GM10847 (cell line): ENCODE data around the gene CHST1.

ENCODE experiments used
- POLR2A ChIP-seq: IDR thresholded peaks from 2 replicates; pipeline ENCODE4 v1.6.1; 2011; ENCODE audit not compliant: insufficient read length; ENCODE audit errors: extremely low read depth

The CHST1 gene

DNA sequence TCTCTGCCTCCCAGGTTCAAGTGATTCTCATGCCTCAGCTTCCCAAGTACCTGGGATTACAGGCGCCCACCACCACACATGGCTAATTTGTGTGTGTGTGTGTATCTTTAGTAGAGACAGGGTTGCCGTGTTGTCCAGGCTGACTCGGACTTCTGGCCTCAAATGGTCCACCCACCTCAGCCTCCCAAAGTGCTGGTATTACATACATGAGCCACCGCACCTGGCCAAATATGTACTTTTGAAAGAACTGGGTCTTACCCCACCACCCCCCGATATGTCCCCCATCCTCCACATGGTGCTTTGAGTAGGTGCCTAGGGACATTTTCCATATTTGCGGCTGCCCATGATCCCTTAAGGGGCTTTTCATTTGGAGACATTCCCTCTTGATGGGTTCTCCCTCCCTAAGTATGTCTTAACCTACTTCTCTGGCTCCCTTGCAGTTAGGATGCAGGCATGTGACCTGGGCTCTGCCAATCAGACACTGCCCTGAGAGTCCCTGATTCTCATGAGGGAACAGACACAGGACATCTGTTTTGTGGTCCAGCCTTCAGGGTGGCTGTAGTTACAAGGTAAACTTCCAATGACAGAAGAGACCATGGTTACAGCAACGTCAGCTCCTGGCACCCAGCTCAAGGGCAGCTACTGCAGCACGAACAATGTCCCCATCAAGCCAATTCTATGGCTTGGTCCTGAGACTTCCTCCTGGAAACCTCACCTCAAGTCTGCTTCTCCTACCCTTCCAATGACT is 48.4 kb downstream of the CHST1 start:
- TF ChIP-seq POLR2A: no peak

DNA sequence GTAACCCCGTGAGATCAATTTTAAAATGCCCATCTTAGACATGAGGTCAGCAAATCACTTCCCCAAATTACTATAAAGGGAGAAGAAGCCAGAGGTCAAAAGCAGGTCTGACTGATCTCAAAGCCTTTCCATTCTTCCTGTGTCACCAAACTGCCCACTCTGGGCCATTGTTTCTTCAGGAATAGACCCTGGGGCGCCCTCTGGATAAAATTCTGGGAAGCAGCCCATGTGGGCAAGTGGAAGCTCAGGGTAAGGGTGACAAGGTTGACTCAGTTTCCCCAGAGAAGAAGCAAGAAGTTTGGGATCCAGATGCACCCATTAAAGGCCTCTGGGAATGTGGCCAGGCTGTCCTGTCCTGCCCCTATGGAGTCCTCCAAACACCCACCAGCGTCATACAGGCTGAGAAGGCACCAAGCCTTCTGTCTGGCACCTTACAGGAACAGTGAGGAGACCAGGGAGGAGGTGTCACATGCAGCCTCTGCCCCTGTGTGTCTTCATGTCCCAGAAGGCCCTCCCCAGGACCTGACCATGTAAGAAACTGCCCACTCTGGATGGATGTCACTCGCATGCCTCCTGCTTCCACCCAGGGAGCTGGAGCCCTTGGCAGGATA is 50.1 kb downstream of the CHST1 start:
- TF ChIP-seq POLR2A: no peak

DNA sequence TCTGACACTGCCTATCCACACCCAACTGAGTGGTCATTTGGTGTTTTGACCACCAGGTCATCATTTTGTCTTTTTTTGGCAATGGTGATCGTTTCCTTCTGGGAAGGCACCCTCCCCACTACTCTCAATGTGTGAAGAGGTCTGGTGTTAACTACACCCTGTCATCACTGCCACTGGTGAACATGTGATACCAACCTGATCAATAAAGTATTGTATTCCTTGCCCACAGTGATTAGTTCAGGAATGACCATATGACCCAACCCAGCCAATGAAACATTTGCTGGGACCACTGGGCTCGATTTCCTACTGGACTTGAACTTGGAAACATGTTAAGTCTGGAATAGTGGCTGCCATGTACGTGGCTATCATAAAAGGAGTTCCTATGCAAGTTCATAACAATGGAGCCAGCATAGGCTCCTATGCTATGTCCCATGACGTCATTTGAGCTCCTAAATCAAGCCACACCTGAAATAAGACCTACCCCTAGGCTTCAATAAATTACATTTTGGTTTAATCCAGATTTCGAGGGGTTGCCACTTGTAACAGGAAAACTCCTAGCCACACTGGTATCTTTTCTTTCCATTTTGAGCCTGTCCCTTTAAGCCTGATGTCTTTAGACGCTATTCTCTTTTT is 51.1 kb downstream of the CHST1 start:
- no peak for TF ChIP-seq POLR2A

- TF ChIP-seq POLR2A: no peak
These were observed 54.8 kb downstream of the CHST1 start for GRCh38 chr11:45610627-45611026.

DNA sequence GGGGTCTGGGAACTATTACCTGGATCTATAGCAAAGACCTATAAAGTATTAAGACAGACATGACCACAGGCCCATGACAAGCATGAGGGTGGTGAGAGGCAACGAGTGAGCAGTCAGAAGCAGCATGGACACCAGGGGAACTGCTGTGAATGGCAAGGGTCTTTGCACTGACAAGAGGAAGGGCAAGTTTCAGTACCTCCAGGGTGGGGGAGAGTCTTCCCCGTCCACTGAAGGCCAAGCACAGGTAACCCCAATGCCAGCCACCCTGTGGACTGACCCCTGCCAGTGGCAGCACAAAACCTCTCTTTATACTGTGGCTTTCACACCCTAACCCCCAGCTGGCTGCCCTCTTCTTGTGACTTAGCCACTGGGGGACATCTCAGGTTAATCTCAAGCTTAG is 55.5 kb downstream of the CHST1 start:
- TF ChIP-seq POLR2A: no peak

- no peak for TF ChIP-seq POLR2A
These were observed 56.1 kb downstream of the CHST1 start for GRCh38 chr11:45609337-45609736.

GRCh38 chr11:45607995-45608394 is 57.4 kb downstream of the CHST1 start:
- no peak for TF ChIP-seq POLR2A

DNA sequence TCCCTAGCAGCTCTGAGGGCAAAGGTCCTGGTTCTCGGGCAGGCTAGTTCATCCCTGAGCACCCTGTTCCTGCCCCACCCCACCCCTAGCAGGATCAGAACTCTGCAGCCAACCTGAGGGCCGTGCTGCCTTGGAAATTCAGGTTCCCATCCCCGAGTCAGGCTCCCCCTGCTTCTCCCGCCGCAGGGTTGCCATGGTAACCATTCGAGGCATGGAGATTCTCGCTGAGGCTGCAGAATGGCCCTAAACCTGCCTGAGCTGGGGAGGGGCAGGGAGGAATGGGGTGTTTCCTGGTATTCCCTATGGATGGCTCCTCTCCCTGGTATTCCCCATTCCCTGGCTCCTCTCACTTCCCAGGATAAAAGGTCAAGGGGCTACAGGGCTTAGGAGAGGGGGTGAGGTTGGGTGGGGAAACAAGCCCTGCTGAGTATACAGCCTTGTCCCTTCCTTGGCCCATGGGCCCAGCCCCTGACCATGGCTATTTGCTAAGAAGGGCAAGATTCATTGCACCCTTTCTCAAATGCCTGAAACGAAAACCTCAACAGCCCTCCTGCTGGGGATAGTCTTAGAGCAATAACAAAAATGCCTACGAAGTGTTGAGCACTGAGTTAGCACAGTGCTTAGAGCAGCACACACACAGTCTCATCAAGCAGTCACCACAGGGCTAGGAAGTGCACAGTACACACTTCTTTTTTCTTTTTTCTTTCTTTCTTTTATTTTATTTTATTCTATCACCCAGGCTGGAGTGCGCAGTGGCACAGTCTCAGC is 58.7 kb downstream of the CHST1 start:
- no peak for TF ChIP-seq POLR2A

GRCh38 chr11:45605051-45605450 is 60.4 kb downstream of the CHST1 start:
- no peak for TF ChIP-seq POLR2A

DNA sequence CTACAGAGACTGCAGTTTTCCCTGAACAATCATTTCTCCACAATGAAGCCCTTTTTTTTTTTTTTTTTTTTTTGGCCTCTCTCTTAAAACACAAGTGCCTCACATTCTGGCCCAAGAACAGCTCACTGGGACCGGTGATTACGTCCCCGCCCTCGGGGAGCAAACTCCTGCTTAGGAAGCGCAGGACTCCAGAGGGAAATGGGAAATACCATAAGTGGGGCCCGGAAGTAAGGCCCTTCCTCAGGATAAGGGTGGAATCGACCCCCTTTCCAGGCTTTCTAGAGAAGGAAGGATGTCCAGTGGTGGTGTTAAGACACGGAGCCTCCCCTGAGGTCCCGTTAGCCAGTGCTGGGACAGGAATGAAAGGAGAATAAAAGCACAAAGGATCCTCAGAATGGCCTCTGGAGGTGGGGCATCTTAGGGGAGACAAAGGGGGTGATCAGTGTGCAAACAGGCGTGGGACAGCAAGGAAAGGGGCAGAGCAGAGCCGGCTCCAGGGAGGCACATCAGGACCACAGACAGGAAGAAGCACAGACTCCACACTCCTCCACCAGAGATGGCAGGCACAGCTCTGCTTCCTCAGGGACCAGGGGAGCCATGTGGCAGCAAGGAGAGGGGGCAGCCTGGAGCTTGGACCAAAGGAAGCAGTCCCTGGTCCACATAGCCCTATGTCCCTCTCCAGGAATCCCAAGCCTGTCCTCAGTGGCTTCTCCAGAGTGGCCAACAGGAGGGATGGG is 61.3 kb downstream of the CHST1 start:
- TF ChIP-seq POLR2A: no peak

DNA sequence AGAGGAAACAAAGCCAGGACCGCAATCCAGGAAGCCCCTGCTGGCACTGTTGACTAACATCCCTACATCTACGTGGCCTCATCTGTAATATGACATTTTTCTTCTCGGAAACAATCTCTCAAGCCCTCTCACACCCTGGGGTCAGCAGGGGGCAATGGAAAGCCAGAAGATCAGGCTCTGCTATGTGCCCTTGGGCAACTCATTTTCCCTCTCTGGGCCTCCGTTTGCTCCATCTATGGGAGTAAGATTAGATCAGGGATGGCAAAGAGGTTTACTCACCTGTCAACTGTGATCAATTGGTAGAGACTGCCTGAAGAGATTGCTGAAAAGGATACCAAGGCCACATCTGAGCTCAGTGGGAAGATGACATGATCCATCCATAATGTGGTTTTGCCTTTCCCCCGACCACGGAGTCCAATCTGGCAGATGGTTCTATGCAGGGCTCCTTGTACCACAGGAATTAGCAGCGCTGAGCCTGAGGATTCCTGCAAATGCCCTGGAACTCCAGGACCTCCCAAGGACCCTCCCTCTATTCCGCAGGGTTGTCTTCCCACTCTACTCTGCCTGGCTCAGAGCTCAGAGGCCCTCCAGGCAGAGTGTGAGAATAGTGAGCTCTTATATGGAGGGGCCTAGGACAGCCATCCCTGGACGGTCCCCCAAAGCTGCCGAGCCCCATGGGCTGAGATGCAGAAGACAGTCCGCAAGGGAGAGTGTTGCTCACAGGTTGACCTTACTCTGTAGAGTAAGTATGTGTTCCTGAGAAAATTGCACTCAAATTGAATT is 66.1 kb downstream of the CHST1 start:
- TF ChIP-seq POLR2A: no peak
